ENCODE results near the gene PCNX1.

DNA sequence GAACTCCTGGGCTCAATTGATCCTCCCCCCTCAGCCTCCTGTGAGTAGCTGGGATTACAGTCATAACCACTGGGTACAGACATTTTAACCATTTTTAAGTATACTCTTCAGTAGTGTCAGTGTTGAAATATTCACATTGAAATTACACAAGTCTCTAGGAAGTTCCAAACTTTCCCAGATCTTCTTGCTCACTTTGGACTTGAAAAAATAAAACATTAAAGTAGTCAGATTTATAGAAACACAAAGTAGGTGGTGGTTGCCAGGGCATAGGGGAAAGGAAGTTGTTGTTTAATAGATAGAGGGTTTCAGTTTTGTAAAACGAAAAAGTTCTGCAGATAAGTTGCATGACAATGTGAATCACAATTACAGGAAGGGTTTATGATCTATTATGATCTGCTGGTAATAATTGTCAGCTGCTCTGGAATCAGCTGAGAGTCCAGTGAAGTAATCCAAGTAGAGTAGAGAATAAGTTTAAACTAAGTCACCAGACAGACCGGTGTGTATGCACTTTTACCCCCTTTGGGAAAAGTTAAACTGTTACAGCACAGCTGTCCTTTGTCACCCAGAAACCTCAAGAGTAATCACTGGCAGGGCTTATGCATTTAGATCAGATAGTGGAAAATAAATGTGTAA, 27.4 kb downstream of the PCNX1 start:
- TF ChIP-seq, protein P1, sequence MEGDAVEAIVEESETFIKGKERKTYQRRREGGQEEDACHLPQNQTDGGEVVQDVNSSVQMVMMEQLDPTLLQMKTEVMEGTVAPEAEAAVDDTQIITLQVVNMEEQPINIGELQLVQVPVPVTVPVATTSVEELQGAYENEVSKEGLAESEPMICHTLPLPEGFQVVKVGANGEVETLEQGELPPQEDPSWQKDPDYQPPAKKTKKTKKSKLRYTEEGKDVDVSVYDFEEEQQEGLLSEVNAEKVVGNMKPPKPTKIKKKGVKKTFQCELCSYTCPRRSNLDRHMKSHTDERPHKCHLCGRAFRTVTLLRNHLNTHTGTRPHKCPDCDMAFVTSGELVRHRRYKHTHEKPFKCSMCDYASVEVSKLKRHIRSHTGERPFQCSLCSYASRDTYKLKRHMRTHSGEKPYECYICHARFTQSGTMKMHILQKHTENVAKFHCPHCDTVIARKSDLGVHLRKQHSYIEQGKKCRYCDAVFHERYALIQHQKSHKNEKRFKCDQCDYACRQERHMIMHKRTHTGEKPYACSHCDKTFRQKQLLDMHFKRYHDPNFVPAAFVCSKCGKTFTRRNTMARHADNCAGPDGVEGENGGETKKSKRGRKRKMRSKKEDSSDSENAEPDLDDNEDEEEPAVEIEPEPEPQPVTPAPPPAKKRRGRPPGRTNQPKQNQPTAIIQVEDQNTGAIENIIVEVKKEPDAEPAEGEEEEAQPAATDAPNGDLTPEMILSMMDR (IDR thresholded peaks at IDR 0.05 in 4 of 5, conservative IDR thresholded peaks at IDR 0.05 in 1 of 5): no peak
- TF ChIP-seq POLR2A (IDR thresholded peaks at IDR 0.05): no peak

Measured in gastrocnemius medialis (tissue), 4 donors.